K562 (cell line): ENCODE measurements around the gene SPEM3. TPM values are rescaled to one million over a fixed set of nuclear protein-coding genes. Genes with fewer than 3 reads are reported as not detected.

Source experiments
- ATAC-seq: fragments of 200-7000 bp; cut with Tn5 transposase; 3 replicates; pipeline ENCODE4 v1.9.1; 2020; ENCODE audit warnings: moderate library complexity
- BruUV-seq: library from RNA; stranded (reverse); fragments of 400-500 nt; replicated peaks from 2 replicates; lab custom pipeline; 2021; lab: Mats Ljungman, UMichigan
- CTCF ChIA-PET: fragments of 300-600 bp; formaldehyde crosslinking; extraction: SDS; loops from one replicate; lab custom pipeline; 2021; ENCODE audit warnings: low intra/inter-chr PET ratio; lab: Yijun Ruan, JAX
- POLR2A ChIA-PET: fragments of 300-600, 350-650 bp; sonication (Branson Sonifier 250); formaldehyde crosslinking; extraction: SDS; loops from one replicate; lab custom pipeline; 2021; ENCODE audit warnings: antibody characterized with exemption, inconsistent platforms; lab: Yijun Ruan, JAX
- DNase-seq, 4 experiments: peaks; one replicate each; pipeline versions ENCODE4 v3.0.0 to v3.0.0-alpha.2; 2011 to 2018; ENCODE audit warnings: low spot score in 3 of 4, mixed read lengths in 3 of 4; ENCODE audit errors: extremely low read depth in 1 of 4
- FAIRE-seq: peaks from 2 replicates; lab custom pipeline; 2011; peaks lifted over from hg19 to GRCh38; lab: Jason Lieb, UNC
- H2AFZ ChIP-seq: 2 replicates; pipeline ENCODE4 v1.6.0; 2011; ENCODE audit warnings: low read depth, low read length, control low read depth, inconsistent platforms
- H3K27ac ChIP-seq: fragments of 200-600 bp; 3 replicates; pipeline ENCODE4 v1.8.0; 2011; ENCODE audit warnings: low read depth, mild to moderate bottlenecking, control low read depth, inconsistent platforms, low read length, moderate library complexity, mixed read lengths; ENCODE audit errors: extremely low read depth
- H3K27me3 ChIP-seq, 2 experiments: fragments of 300-600 bp in 1 of 2; 2 replicates in 1 of 2; 3 replicates in 1 of 2; pipeline versions ENCODE4 v1.6.0 to v1.8.0; 2011; ENCODE audit warnings: inconsistent platforms in 2 of 2, low read length in 2 of 2, mild to moderate bottlenecking in 1 of 2, mixed read lengths in 1 of 2, moderate library complexity in 1 of 2; ENCODE audit not compliant: control insufficient read depth in 2 of 2, insufficient read depth in 2 of 2
- H3K36me3 ChIP-seq: fragments of 300-600 bp; 3 replicates; pipeline ENCODE4 v1.8.0; 2011; ENCODE audit warnings: mild to moderate bottlenecking, low read length, inconsistent platforms; ENCODE audit not compliant: control insufficient read depth, insufficient read depth
- H3K4me1 ChIP-seq, 2 experiments: fragments of 200-600 bp in 1 of 2; replicated peaks in 1 of 2; 2 replicates in 1 of 2; 3 replicates in 1 of 2; pipeline versions ENCODE4 v1.5.1 to v1.8.0; 2011; ENCODE audit warnings: inconsistent platforms in 2 of 2, low read length in 2 of 2, mild to moderate bottlenecking in 1 of 2, mixed read lengths in 1 of 2, moderate library complexity in 1 of 2; ENCODE audit not compliant: control insufficient read depth in 2 of 2, insufficient read depth in 2 of 2
- H3K4me2 ChIP-seq: 2 replicates; pipeline ENCODE4 v1.6.1; 2011; ENCODE audit warnings: low read length, control low read depth, inconsistent platforms, mixed read lengths; ENCODE audit not compliant: insufficient read depth
- H3K4me3 ChIP-seq: fragments of 200-600 bp; sonication (generic), shearing (Covaris generic); 2 replicates; pipeline ENCODE4 v1.5.1; 2016; ENCODE audit warnings: control low read depth, inconsistent platforms
- H3K79me2 ChIP-seq: fragments of 200-600 bp; 3 replicates; pipeline ENCODE4 v1.8.0; 2011; ENCODE audit warnings: low read length, inconsistent platforms; ENCODE audit not compliant: control insufficient read depth, insufficient read depth
- H3K9ac ChIP-seq, 2 experiments: 2 replicates each; pipeline versions ENCODE4 v1.6.0 to v1.6.1; 2011; ENCODE audit warnings: low read depth in 2 of 2, low read length in 2 of 2, control low read depth in 1 of 2, inconsistent platforms in 1 of 2, mild to moderate bottlenecking in 1 of 2, mixed read lengths in 1 of 2; ENCODE audit not compliant: insufficient read depth in 1 of 2
- H3K9me1 ChIP-seq: one replicate; pipeline ENCODE4 v1.6.0; 2011; ENCODE audit warnings: inconsistent platforms, mild to moderate bottlenecking, low read length, moderate library complexity; ENCODE audit not compliant: control insufficient read depth, insufficient read depth
- H3K9me3 ChIP-seq: replicated peaks from 2 replicates; pipeline ENCODE4 v1.5.1; 2011; ENCODE audit warnings: low read depth, low read length, inconsistent platforms; ENCODE audit not compliant: control insufficient read depth, insufficient read depth
- H4K20me1 ChIP-seq: replicated peaks from 2 replicates; pipeline ENCODE4 v1.6.1; 2011; ENCODE audit warnings: low read length, inconsistent platforms, mixed read lengths; ENCODE audit not compliant: control insufficient read depth, insufficient read depth
- EGR1 ChIP-seq: fragments of 450-650 bp; conservative IDR thresholded peaks from 2 replicates; pipeline ENCODE4 v1.6.1; 2017; ENCODE audit warnings: mild to moderate bottlenecking
- EHMT2 ChIP-seq: fragments of 450-650 bp; IDR thresholded peaks from 2 replicates; pipeline ENCODE4 v1.6.1; 2018; ENCODE audit warnings: antibody characterized with exemption
- MBD2 ChIP-seq: sonication (generic); IDR thresholded peaks from 2 replicates; pipeline ENCODE4 v1.6.1; 2016; ENCODE audit warnings: low read depth, borderline replicate concordance
- MED1 ChIP-seq: sonication (generic); formaldehyde crosslinking; IDR thresholded peaks from 2 replicates; pipeline ENCODE4 v1.8.1; 2023; ENCODE audit warnings: missing genetic modification reagents, borderline replicate concordance
- PHB2 ChIP-seq: fragments of 450-650 bp; IDR thresholded peaks from 2 replicates; pipeline ENCODE4 v1.6.1; 2017; ENCODE audit warnings: low read depth
- RBM39 ChIP-seq: fragments of 200-400 bp; formaldehyde crosslinking; optimal IDR thresholded peaks from 2 replicates; pipeline ENCODE3; 2018; ENCODE audit warnings: low read depth, low read length
- RFX1 ChIP-seq: fragments of 450-650 bp; IDR thresholded peaks from 2 replicates; pipeline ENCODE4 v1.6.1; 2016; ENCODE audit warnings: mild to moderate bottlenecking, moderate library complexity
- SMARCB1 ChIP-seq: IDR thresholded peaks from 2 replicates; pipeline ENCODE4 v1.6.1; 2011; ENCODE audit warnings: improper control_type of control experiment, low read depth; ENCODE audit not compliant: insufficient read length
- YY1 ChIP-seq, 3 experiments: IDR thresholded peaks; 2 replicates each; pipeline ENCODE4 v1.6.1; 2011; ENCODE audit warnings: low read length in 2 of 3, mild to moderate bottlenecking in 2 of 3, moderate library complexity in 2 of 3, borderline replicate concordance in 1 of 3, control low read depth in 1 of 3, low read depth in 1 of 3; ENCODE audit not compliant: insufficient read depth in 3 of 3, insufficient replicate concordance in 2 of 3, control insufficient read depth in 1 of 3, insufficient read length in 1 of 3; ENCODE audit errors: extremely low read depth in 1 of 3
- ZFP1 ChIP-seq: fragments of 450-650 bp; formaldehyde crosslinking; IDR thresholded peaks from 2 replicates; pipeline ENCODE4 v1.4.0; 2020; ENCODE audit warnings: mild to moderate bottlenecking, mixed read lengths
- ZNF212 ChIP-seq: fragments of 450-650 bp; formaldehyde crosslinking; IDR thresholded peaks from 2 replicates; pipeline ENCODE4 v1.4.0; 2020; ENCODE audit warnings: mild to moderate bottlenecking
- WGBS: fragments of 100-300 bp; shearing (Covaris generic); methylation state at CpG from one replicate; pipeline ENCODE4 v1.1.6; 2016; ENCODE audit warnings: low coverage, mixed read lengths; ENCODE audit not compliant: insufficient coverage; ENCODE audit errors: missing lambda C conversion rate; 5-methylcytosine and 5-hydroxymethylcytosine counted together
- in situ Hi-C: fragments of 300-500 bp; cut with MboI; formaldehyde crosslinking; loops from 4 replicates; pipeline ENCODE4 v1.15.0; 2018; ENCODE audit warnings: inconsistent platforms, mixed read lengths
- intact Hi-C: fragments of 100-400 bp; cut with micrococcal nuclease; formaldehyde crosslinking; loops from 2 replicates; pipeline ENCODE4 v1.14.2; 2022
- polyA plus RNA-seq, 8 experiments: library from polyadenylated mRNA; depleted of rRNA in 4 of 8; stranded (reverse) in 5 of 8; unstranded in 3 of 8; fragments of >200 nt; fragmentation: Nextera tagmentation in 2 of 8; fragmentation: Illumina TruSeq in 1 of 8; extraction: Ambion mirVana in 2 of 8; extraction: Trizol in 1 of 8; gene quantifications; 2 replicates each; pipeline versions ENCODE4 v1.2.1 to v1.2.3, GENCODE V29; 2011 to 2014; ENCODE audit warnings: inconsistent platforms in 1 of 8, missing spikeins in 1 of 8
- total RNA-seq, 7 experiments: library from RNA; depleted of rRNA in 6 of 7; stranded (reverse); fragments of >200 nt in 6 of 7; fragmentation: Illumina TruSeq in 2 of 7; extraction: Trizol in 2 of 7; gene quantifications; 2 replicates each; pipeline versions ENCODE4 v1.2.1 to v1.2.3, GENCODE V29; 2011 to 2021; ENCODE audit warnings: low replicate concordance in 1 of 7
- TF ChIP-seq, protein P1 (sequence below): fragments of 200-800 bp; sonication (Bioruptor generic); IDR thresholded peaks from 2 replicates; pipeline ENCODE4 v1.6.1; 2017; ENCODE audit warnings: missing genetic modification characterization, missing compliant biosample characterization
- TF ChIP-seq, protein P2 (sequence below): fragments of 450-650 bp; IDR thresholded peaks from one replicate; pipeline ENCODE4 v1.6.1; 2018; ENCODE audit warnings: mild to moderate bottlenecking, moderate library complexity; ENCODE audit not compliant: partially characterized antibody

Gene SPEM3
- total and polyA plus RNA-seq, 9 of the 15 experiments (the other 6 are each of a cell fraction or from before 2014, with no cell fraction given) = not detected

DNA sequence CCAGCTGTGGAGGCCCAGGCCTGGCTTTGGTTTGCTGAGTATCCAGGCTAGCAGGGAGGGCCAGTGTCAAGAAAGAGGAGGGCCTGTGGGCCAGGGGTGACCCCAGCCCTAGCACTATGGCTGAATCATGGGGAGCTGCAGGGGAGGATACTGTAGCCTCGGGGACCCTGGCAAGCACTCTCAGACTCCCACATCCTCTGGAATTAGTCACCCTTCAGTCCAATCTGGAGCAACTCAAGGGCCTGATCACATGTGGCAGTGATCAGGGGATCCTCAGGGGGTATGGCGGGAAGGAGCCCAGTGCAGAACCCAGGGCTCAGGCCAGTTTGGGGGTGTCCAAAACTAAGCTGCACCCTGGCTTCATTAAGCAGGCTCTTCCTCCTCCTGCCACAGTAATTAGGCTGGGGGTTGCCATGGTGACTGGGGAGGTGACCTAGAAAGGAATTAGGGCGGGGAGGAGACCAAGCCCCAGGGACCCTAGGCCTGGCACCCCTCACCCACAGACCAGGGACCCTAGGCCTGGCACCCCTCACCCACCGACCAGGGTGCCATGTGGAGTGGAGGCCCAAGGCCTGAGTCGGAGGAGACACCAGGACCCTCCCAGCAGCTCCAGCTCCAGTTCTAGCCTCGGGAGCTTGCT lies 15.2 kb upstream of the SPEM3 start:
- intact Hi-C loops (no loop called here), in situ Hi-C loops (no loop called here)
- Histone ChIP-seq H3K79me2 (no peaks in the 10 kb centered on the region), H3K9me1 (no peaks in the 10 kb centered on the region), H3K4me1 (peaks cover 0 to 16% of the 10 kb centered on the region in 2 experiments; a peak in 2 of 5 replicates), H3K27ac (no peak overlapping the region), H3K4me2 (no peak overlapping the region), H3K27me3 (no peaks in the 10 kb centered on the region), H3K36me3 (0 out of 3 replicates have a peak, but pooled peaks cover 3% of the 10 kb centered on the region), H3K4me3 (no peak overlapping the region), H3K9ac (no peak overlapping the region), H3K9me3 (no peaks in the 10 kb centered on the region), H2AFZ (no peak overlapping the region), H4K20me1 (no peaks in the 10 kb centered on the region)
- ChIA-PET POLR2A (interaction anchor here (1.1 kb wide), 1 partner anchor 8 kb away, joined by 3 read pairs; no protein-coding TSS in a partner anchor), CTCF (no interaction called here)
- no peak for ATAC-seq
- DNase-seq = no peak
- WGBS = 35% methylated on average over 6 of the region's 6 CpGs
- FAIRE-seq = no peak
- BruUV-seq = no TSS peak
- TF ChIP-seq, protein P1, sequence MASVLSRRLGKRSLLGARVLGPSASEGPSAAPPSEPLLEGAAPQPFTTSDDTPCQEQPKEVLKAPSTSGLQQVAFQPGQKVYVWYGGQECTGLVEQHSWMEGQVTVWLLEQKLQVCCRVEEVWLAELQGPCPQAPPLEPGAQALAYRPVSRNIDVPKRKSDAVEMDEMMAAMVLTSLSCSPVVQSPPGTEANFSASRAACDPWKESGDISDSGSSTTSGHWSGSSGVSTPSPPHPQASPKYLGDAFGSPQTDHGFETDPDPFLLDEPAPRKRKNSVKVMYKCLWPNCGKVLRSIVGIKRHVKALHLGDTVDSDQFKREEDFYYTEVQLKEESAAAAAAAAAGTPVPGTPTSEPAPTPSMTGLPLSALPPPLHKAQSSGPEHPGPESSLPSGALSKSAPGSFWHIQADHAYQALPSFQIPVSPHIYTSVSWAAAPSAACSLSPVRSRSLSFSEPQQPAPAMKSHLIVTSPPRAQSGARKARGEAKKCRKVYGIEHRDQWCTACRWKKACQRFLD (CRISPR knock-in tag) = no peak
- TF ChIP-seq RFX1 = peak; percentile 79

DNA sequence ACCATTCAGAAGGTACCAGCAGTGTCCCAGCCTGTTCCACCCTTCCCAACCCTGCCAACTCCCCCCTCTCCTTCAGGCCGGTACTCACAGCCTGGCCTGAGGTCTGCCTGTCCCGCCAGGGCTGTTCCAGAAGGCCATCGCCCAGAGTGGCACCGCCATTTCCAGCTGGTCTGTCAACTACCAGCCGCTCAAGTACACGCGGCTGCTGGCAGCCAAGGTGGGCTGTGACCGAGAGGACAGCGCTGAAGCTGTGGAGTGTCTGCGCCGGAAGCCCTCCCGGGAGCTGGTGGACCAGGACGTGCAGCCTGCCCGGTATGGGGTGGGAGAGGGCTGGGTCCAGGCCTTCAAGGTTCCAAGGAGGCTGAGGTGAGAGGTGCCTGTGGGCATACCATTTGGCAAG lies 13.8 kb upstream of the SPEM3 start:
- no peak for ATAC-seq
- in situ Hi-C loops (no loop called here), intact Hi-C loops (no loop called here)
- Histone ChIP-seq H3K4me3 (no peak overlapping the region), H3K4me2 (no peak overlapping the region), H3K9me1 (no peaks in the 10 kb centered on the region), H3K27me3 (no peaks in the 10 kb centered on the region), H3K79me2 (no peaks in the 10 kb centered on the region), H2AFZ (no peak overlapping the region), H3K27ac (no peak overlapping the region), H3K4me1 (peaks cover 0 to 16% of the 10 kb centered on the region in 2 experiments; a peak in 2 of 5 replicates), H3K9me3 (no peaks in the 10 kb centered on the region), H3K36me3 (no peaks in the 10 kb centered on the region), H4K20me1 (no peaks in the 10 kb centered on the region), H3K9ac (no peak overlapping the region; a peak in 1 of 4 replicates)
- DNase-seq = no peak
- BruUV-seq = no TSS peak
- 53% methylated on average over 12 of the region's 14 CpGs for WGBS
- ChIA-PET POLR2A (no interaction called here), CTCF (no interaction called here)
- FAIRE-seq = no peak
- TF ChIP-seq ZFP1 (no peak), SMARCB1 (no peak), EGR1 (no peak), RBM39 (no peak), YY1 (IDR thresholded peaks at IDR 0.05; ENCODE audit: borderline replicate concordance in 1 of 3, control insufficient read depth in 1 of 3, extremely low read depth in 1 of 3, insufficient read depth in 3 of 3, insufficient read length in 1 of 3, insufficient replicate concordance in 2 of 3, low read depth in 1 of 3, low read length in 2 of 3) (no peak), MBD2 (no peak), ZNF212 (no peak), EHMT2 (no peak), PHB2 (no peak), MED1 (CRISPR knock-in tag) (no peak)
- TF ChIP-seq, protein P2, sequence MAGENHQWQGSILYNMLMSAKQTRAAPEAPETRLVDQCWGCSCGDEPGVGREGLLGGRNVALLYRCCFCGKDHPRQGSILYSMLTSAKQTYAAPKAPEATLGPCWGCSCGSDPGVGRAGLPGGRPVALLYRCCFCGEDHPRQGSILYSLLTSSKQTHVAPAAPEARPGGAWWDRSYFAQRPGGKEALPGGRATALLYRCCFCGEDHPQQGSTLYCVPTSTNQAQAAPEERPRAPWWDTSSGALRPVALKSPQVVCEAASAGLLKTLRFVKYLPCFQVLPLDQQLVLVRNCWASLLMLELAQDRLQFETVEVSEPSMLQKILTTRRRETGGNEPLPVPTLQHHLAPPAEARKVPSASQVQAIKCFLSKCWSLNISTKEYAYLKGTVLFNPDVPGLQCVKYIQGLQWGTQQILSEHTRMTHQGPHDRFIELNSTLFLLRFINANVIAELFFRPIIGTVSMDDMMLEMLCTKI = no peak
